Measurements from ENCODE around the gene SH2D3C.

The SH2D3C gene

DNA sequence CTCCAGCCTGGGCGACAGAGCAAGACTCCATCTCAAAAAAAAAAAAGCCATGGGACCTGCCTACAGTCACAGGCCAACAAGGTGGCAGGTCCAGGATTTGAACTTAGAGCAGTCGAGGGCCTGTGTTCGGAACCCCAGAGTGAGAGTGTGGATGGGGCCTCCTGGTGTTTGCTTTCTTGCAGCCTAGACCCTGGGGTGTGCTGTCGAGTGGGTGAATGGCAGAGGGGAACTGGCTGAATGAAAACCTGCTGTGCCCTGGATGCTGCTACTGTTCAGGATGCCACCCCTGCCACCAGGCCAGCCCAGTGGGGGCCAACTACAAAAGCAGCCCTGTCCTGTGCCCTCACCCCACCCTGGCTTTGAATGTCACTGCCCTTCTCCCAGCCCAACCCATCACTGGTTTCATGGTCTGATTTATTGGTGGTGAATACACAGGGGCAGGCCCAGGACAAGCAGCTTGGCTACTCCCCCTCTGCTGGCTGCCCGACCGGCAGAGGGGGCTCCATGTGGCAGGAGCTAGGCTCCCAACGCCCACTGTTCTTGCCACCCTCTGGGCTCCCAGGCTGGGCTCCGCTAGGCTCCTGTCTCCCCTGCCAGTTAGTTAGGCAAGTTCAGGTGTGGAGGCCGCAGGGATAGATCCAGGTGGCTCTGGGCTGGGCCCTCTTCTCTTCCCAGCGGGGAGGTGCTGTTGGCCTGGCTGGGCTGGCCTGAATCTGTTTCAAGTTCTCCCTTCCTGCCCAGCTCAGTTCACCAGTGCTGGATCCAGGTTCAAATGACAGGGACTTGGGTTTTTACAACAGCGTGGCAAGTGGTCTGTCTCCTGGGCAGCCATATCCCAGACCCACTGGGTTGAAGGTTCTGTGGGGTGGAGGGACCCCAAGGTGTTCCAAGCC is 36.4 kb upstream of the SH2D3C start:
- Histone ChIP-seq H3K36me3 (ENCODE audit: control insufficient read depth, insufficient read depth, low read length) (peaks cover 58% of the 10 kb centered on the region), H3K9me3 (ENCODE audit: control insufficient read depth, low read length) (no peaks in the 10 kb centered on the region), H3K27ac (ENCODE audit: low read depth, low read length, severe bottlenecking) (no peak overlapping the region), H3K4me1 (ENCODE audit: control insufficient read depth, insufficient read depth, low read length, poor library complexity, severe bottlenecking) (no peaks in the 10 kb centered on the region), H3K4me3 (ENCODE audit: extremely low read depth, insufficient read depth, low read length, poor library complexity, severe bottlenecking) (no peak overlapping the region)
- WGBS, 2 experiments (ENCODE audit: insufficient coverage in 2 of 2), result 94 to 99% methylated on average over 9 of the region's 11 CpGs

GRCh38 chr9:127813686-127814226 is 35.3 kb upstream of the SH2D3C start:
- Histone ChIP-seq H3K4me3 (ENCODE audit: extremely low read depth, insufficient read depth, low read length, poor library complexity, severe bottlenecking) (no peak overlapping the region), H3K27ac (ENCODE audit: low read depth, low read length, severe bottlenecking) (no peak overlapping the region), H3K4me1 (ENCODE audit: control insufficient read depth, insufficient read depth, low read length, poor library complexity, severe bottlenecking) (no peaks in the 10 kb centered on the region), H3K36me3 (ENCODE audit: control insufficient read depth, insufficient read depth, low read length) (peaks cover 51% of the 10 kb centered on the region), H3K9me3 (ENCODE audit: control insufficient read depth, low read length) (no peaks in the 10 kb centered on the region)
- 91 to 97% methylated on average over 5 to 6 of the region's 9 CpGs for WGBS, 2 experiments (ENCODE audit: insufficient coverage in 2 of 2)

GRCh38 chr9:127812936-127813675 is 34.6 kb upstream of the SH2D3C start:
- 96 to 97% methylated on average over 16 to 19 of the region's 19 CpGs for WGBS, 2 experiments (ENCODE audit: insufficient coverage in 2 of 2)
- Histone ChIP-seq H3K36me3 (ENCODE audit: control insufficient read depth, insufficient read depth, low read length) (peaks cover 54% of the 10 kb centered on the region), H3K4me3 (ENCODE audit: extremely low read depth, insufficient read depth, low read length, poor library complexity, severe bottlenecking) (no peak overlapping the region), H3K9me3 (ENCODE audit: control insufficient read depth, low read length) (no peaks in the 10 kb centered on the region), H3K4me1 (ENCODE audit: control insufficient read depth, insufficient read depth, low read length, poor library complexity, severe bottlenecking) (no peaks in the 10 kb centered on the region), H3K27ac (ENCODE audit: low read depth, low read length, severe bottlenecking) (no peak overlapping the region)

- WGBS, 2 experiments (ENCODE audit: insufficient coverage in 2 of 2), result 100% methylated on average over 3 to 4 of the region's 6 CpGs
These were observed 33.5 kb upstream of the SH2D3C start for GRCh38 chr9:127812011-127812410.

DNA sequence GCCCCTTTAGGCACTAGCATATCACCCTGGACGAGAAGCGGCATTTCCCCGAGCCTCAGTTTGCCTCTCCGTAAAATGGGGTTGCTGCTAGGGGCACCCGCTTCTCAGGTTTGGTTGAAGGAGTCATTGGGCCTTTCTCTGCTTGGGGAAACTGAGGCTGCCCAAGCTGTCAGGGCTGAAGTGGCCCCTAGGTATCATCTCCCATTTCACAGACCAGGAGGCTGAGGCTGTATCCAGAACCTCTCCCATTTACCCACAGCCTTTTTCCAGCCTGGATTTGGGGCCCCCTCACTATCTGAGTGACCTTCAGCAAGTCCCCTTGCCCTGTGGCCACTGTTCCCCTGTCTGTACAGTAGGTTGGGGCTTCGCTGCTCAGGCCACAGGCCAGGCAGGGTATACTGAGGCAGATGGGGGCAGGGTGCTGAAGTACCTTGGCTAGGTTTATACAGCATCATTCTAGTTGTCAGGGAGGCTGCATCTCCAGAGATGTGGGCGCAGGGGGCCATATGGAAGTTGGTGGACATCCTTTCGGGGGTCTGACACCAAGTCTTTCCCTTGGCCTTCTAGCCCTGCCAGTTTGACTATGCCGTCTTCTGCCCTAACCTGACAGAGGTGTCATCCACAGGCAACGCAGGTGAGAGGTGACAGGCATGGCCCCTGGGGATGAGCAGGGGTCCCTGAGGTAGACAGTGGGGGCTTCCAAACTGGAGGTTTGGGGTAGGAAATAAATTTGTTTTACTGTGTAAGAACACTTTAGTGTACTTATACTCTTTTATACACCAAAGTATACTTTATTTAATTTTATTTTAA is 32.1 kb upstream of the SH2D3C start:
- 95% methylated on average over 6 to 8 of the region's 10 CpGs for WGBS, 2 experiments (ENCODE audit: insufficient coverage in 2 of 2)
- Histone ChIP-seq H3K9me3 (ENCODE audit: control insufficient read depth, low read length) (no peaks in the 10 kb centered on the region), H3K4me1 (ENCODE audit: control insufficient read depth, insufficient read depth, low read length, poor library complexity, severe bottlenecking) (no peaks in the 10 kb centered on the region), H3K36me3 (ENCODE audit: control insufficient read depth, insufficient read depth, low read length) (peaks cover 70% of the 10 kb centered on the region), H3K4me3 (ENCODE audit: extremely low read depth, insufficient read depth, low read length, poor library complexity, severe bottlenecking) (no peak overlapping the region), H3K27ac (ENCODE audit: low read depth, low read length, severe bottlenecking) (no peak overlapping the region)

More at GRCh38 chr9:127812011-127812410, 33.5 kb upstream of the SH2D3C start:
- Histone ChIP-seq H3K27ac (ENCODE audit: low read depth, low read length, severe bottlenecking) (no peak overlapping the region), H3K4me1 (ENCODE audit: control insufficient read depth, insufficient read depth, low read length, poor library complexity, severe bottlenecking) (no peaks in the 10 kb centered on the region), H3K36me3 (ENCODE audit: control insufficient read depth, insufficient read depth, low read length) (peaks cover 60% of the 10 kb centered on the region), H3K4me3 (ENCODE audit: extremely low read depth, insufficient read depth, low read length, poor library complexity, severe bottlenecking) (no peak overlapping the region), H3K9me3 (ENCODE audit: control insufficient read depth, low read length) (no peaks in the 10 kb centered on the region)

GRCh38 chr9:127809540-127810377 is 31.3 kb upstream of the SH2D3C start:
- Histone ChIP-seq H3K36me3 (ENCODE audit: control insufficient read depth, insufficient read depth, low read length) (peaks cover 74% of the 10 kb centered on the region), H3K4me3 (ENCODE audit: extremely low read depth, insufficient read depth, low read length, poor library complexity, severe bottlenecking) (no peak overlapping the region), H3K4me1 (ENCODE audit: control insufficient read depth, insufficient read depth, low read length, poor library complexity, severe bottlenecking) (no peaks in the 10 kb centered on the region), H3K9me3 (ENCODE audit: control insufficient read depth, low read length) (no peaks in the 10 kb centered on the region), H3K27ac (ENCODE audit: low read depth, low read length, severe bottlenecking) (no peak overlapping the region)
- 45 to 46% methylated on average over 24 to 27 of the region's 57 CpGs for WGBS, 2 experiments (ENCODE audit: insufficient coverage in 2 of 2)

DNA sequence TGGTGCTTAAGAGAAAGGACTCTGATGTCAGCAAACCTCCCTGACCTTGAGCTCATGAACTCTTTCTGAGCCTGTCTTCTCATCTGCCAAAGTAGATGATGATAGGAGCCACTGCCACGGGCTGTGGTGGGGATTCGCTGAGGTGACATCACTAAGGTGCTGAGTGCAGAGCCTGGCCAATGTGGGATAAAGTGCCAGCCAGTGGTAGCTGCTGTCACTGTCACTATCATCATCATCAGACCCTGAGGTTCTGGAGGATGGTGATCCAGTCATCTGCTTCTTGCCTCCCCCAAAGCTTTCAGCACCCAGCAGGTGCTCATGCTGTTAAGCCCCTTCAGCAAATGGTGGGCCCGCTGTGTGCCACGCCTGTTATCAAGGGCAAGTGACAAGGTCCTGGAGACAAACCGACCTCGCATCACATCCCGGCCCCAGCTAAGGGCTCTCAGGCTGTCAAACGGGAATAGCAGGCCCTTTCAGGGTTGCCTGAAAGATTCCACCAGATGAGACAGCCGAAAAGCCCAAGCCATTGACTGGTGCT is 30.6 kb upstream of the SH2D3C start:
- WGBS, 2 experiments (ENCODE audit: insufficient coverage in 2 of 2), result 82% methylated on average over 7 to 8 of the region's 9 CpGs
- Histone ChIP-seq H3K27ac (ENCODE audit: low read depth, low read length, severe bottlenecking) (no peak overlapping the region), H3K4me3 (ENCODE audit: extremely low read depth, insufficient read depth, low read length, poor library complexity, severe bottlenecking) (no peak overlapping the region), H3K4me1 (ENCODE audit: control insufficient read depth, insufficient read depth, low read length, poor library complexity, severe bottlenecking) (no peaks in the 10 kb centered on the region), H3K36me3 (ENCODE audit: control insufficient read depth, insufficient read depth, low read length) (peaks cover 74% of the 10 kb centered on the region), H3K9me3 (ENCODE audit: control insufficient read depth, low read length) (no peaks in the 10 kb centered on the region)

GRCh38 chr9:127808347-127809001 is 30.0 kb upstream of the SH2D3C start:
- H3K27ac ChIP-seq (ENCODE audit: low read depth, low read length, severe bottlenecking), result no peak overlapping the region
- H3K9me3 ChIP-seq (ENCODE audit: control insufficient read depth, low read length), result no peaks in the 10 kb centered on the region
- H3K4me3 ChIP-seq (ENCODE audit: extremely low read depth, insufficient read depth, low read length, poor library complexity, severe bottlenecking), result no peak overlapping the region
- H3K4me1 ChIP-seq (ENCODE audit: control insufficient read depth, insufficient read depth, low read length, poor library complexity, severe bottlenecking), result no peaks in the 10 kb centered on the region
- H3K36me3 ChIP-seq (ENCODE audit: control insufficient read depth, insufficient read depth, low read length), result peaks cover 69% of the 10 kb centered on the region
- WGBS, 2 experiments (ENCODE audit: insufficient coverage in 2 of 2), result 96 to 97% methylated on average over 10 to 14 of the region's 17 CpGs

DNA sequence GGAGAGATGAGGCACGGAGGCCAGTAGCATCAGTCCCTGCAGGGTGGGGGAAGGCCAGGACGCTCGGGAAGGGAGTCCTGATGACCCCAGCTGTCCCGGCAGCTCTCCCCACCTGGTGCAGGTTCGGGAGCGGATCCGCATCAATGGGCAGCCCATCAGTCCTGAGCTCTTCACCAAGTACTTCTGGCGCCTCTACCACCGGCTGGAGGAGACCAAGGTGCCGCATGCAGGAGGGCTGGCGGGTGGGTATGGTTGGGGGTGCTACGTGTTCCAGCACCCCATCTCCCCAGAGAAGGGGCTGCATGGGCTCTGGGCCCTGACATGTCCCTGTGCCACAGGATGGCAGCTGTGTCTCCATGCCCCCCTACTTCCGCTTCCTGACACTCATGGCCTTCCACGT is 28.4 kb upstream of the SH2D3C start:
- WGBS, 2 experiments (ENCODE audit: insufficient coverage in 2 of 2), result 94 to 97% methylated on average over 12 to 14 of the region's 14 CpGs
- no peak overlapping the region for H3K4me3 ChIP-seq (ENCODE audit: extremely low read depth, insufficient read depth, low read length, poor library complexity, severe bottlenecking)

More for the DNA sequence above, 28.4 kb upstream of the SH2D3C start:
- Histone ChIP-seq H3K9me3 (ENCODE audit: control insufficient read depth, low read length) (no peaks in the 10 kb centered on the region), H3K36me3 (ENCODE audit: control insufficient read depth, insufficient read depth, low read length) (peaks cover 54% of the 10 kb centered on the region), H3K4me1 (ENCODE audit: control insufficient read depth, insufficient read depth, low read length, poor library complexity, severe bottlenecking) (no peaks in the 10 kb centered on the region), H3K27ac (ENCODE audit: low read depth, low read length, severe bottlenecking) (no peak overlapping the region)

Data from mesodermal cell (in vitro differentiated cells).